ENCODE measurements around the gene PTPRJ. TPM values are rescaled to one million over a fixed set of nuclear protein-coding genes. Genes with fewer than 3 reads are reported as not detected.
"Not testable (repeated sequence)": the region's sequence is repeated elsewhere in the genome, so short reads cannot be mapped to it uniquely, and the experiment has no call there.

Gene PTPRJ
- total and polyA plus RNA-seq, 2 of the 4 experiments (the other 2 are of a cell fraction) = 5.6 to 14.9 TPM

DNA sequence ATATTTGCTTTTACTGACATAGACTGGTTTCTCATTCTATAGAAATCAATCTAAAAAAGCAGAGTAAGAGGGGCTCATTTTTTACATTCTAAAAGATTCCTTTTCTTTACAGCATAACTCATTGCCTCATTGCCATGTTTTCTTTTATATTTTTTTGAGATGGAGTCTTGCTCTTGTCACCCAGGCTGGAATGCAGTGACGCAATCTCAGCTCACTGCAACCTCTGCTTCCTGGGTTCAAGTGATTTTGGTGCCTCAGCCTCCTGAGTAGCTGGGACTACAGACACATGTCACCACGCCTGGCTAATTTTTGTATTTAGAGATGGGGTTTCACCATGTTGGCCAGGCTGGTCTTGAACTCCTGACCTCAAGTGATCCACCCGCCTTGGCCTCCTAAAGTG lies 159.5 kb downstream of the PTPRJ start:
- in situ Hi-C loops (cut with MboI; ENCODE audit: low sequenced_read_pairs); H3K9ac ChIP-seq (ENCODE audit: low read depth, low read length); H3K4me1 ChIP-seq (ENCODE audit: control insufficient read depth, insufficient read depth, low read length); H3K9me3 ChIP-seq (ENCODE audit: control insufficient read depth, insufficient read depth, low read length); H3K56ac ChIP-seq (ENCODE audit: extremely low read depth, insufficient read depth, low read length); POLR2A ChIA-PET (ENCODE audit: unreplicated experiment); H3K23ac ChIP-seq (ENCODE audit: low read depth, low read length); H2BK120ac ChIP-seq (ENCODE audit: low read depth, low read length); H3K4ac ChIP-seq (ENCODE audit: low read depth, low read length); H2AK5ac ChIP-seq (ENCODE audit: low read depth, low read length); H2BK20ac ChIP-seq (ENCODE audit: low read depth, low read length); H4K20me1 ChIP-seq (ENCODE audit: insufficient read depth, low read length); H2BK15ac ChIP-seq (ENCODE audit: low read depth, low read length); dilution Hi-C loops (cut with HindIII; ENCODE audit: low sequenced_read_pairs, unreplicated experiment); H3K27me3 ChIP-seq (ENCODE audit: control insufficient read depth, insufficient read depth, low read length); H4K5ac ChIP-seq (ENCODE audit: low read depth, low read length); H3K4me2 ChIP-seq (ENCODE audit: low read depth, low read length); H2AFZ ChIP-seq (replicated peaks; ENCODE audit: low read length, poor library complexity); H4K8ac ChIP-seq (ENCODE audit: low read depth in 2 of 2, low read length in 2 of 2); CTCF ChIA-PET; H3K18ac ChIP-seq (ENCODE audit: low read depth, low read length); H3K79me1 ChIP-seq (ENCODE audit: low read depth in 1 of 2, low read length in 2 of 2); H4K91ac ChIP-seq (ENCODE audit: insufficient read depth, low read depth, low read length); H3K4me3 ChIP-seq (ENCODE audit: insufficient read depth, low read depth, low read length); intact Hi-C loops (cut with micrococcal nuclease); BruUV-seq (replicated peaks); DNase-seq; H3K14ac ChIP-seq (replicated peaks; ENCODE audit: low read depth, low read length); H2AK9ac ChIP-seq (replicated peaks; ENCODE audit: low read depth, low read length, poor library complexity); H3K27ac ChIP-seq (ENCODE audit: insufficient read depth, low read length): not testable (repeated sequence)
- Histone ChIP-seq H2BK5ac (ENCODE audit: low read depth, low read length, poor library complexity, severe bottlenecking) (peak overlapping the region; percentile 30), H3K36me3 (ENCODE audit: control insufficient read depth, insufficient read depth, low read length) (peaks cover 33% of the 10 kb centered on the region), H3K9me1 (ENCODE audit: insufficient read depth, low read length) (peaks cover 20% of the 10 kb centered on the region)
- WGBS, 2 experiments (ENCODE audit: extremely low coverage in 2 of 2, insufficient read length in 1 of 2) = 90% methylated on average over 2 of the region's 3 CpGs; no CpG with 5 or more reads in 1 of the 2 experiments
- TF ChIP-seq CEBPB (IDR thresholded peaks at IDR 0.05; ENCODE audit: low read depth, low read length) = peak; percentile 82
- peak; percentile 35 for ATAC-seq (ENCODE audit: low read depth)
